ENCODE results near the gene PGRMC2.
"Not testable (repeated sequence)": the region's sequence is repeated elsewhere in the genome, so short reads cannot be mapped to it uniquely, and the experiment has no call there.

GRCh38 chr4:128259889-128260288 lies 27.7 kb downstream of the PGRMC2 start:
- TF ChIP-seq, protein P1, sequence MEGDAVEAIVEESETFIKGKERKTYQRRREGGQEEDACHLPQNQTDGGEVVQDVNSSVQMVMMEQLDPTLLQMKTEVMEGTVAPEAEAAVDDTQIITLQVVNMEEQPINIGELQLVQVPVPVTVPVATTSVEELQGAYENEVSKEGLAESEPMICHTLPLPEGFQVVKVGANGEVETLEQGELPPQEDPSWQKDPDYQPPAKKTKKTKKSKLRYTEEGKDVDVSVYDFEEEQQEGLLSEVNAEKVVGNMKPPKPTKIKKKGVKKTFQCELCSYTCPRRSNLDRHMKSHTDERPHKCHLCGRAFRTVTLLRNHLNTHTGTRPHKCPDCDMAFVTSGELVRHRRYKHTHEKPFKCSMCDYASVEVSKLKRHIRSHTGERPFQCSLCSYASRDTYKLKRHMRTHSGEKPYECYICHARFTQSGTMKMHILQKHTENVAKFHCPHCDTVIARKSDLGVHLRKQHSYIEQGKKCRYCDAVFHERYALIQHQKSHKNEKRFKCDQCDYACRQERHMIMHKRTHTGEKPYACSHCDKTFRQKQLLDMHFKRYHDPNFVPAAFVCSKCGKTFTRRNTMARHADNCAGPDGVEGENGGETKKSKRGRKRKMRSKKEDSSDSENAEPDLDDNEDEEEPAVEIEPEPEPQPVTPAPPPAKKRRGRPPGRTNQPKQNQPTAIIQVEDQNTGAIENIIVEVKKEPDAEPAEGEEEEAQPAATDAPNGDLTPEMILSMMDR (IDR thresholded peaks at IDR 0.05), result not testable (repeated sequence)
- not testable (repeated sequence) for TF ChIP-seq POLR2A (IDR thresholded peaks at IDR 0.05)
